ENCODE results near the gene SYDE2. TPM values are rescaled to one million over a fixed set of nuclear protein-coding genes. Genes with fewer than 3 reads are reported as not detected.

Gene SYDE2
- total RNA-seq, 1 donor from 2014 or later, result 13.1 TPM

GRCh38 chr1:85214654-85215053 lies 13.8 kb upstream of the SYDE2 start:
- H3K27me3 Mint-ChIP-seq (ENCODE audit: low read depth), result no peaks in the 10 kb centered on the region
- peaks cover 6% of the 10 kb centered on the region for H3K9me3 Mint-ChIP-seq (ENCODE audit: low read depth)
- TF ChIP-seq CTCF (IDR thresholded peaks at IDR 0.05), result no peak
- peaks cover 10% of the 10 kb centered on the region for H3K4me1 Mint-ChIP-seq (ENCODE audit: low read depth)
- DNase-seq (ENCODE audit: low spot score), result no peak
- no peak overlapping the region for H3K27ac Mint-ChIP-seq (ENCODE audit: unreplicated experiment)
- H3K36me3 Mint-ChIP-seq (ENCODE audit: low read depth), result no peaks in the 10 kb centered on the region
- H3K4me3 Mint-ChIP-seq (ENCODE audit: unreplicated experiment), result no peak overlapping the region

- TF ChIP-seq CTCF (IDR thresholded peaks at IDR 0.05), result no peak
- no peak for DNase-seq (ENCODE audit: low spot score)
- no peaks in the 10 kb centered on the region for H3K36me3 Mint-ChIP-seq (ENCODE audit: low read depth)
- H3K4me3 Mint-ChIP-seq (ENCODE audit: unreplicated experiment), result no peak overlapping the region
- H3K9me3 Mint-ChIP-seq (ENCODE audit: low read depth), result no peaks in the 10 kb centered on the region
- no peaks in the 10 kb centered on the region for H3K27me3 Mint-ChIP-seq (ENCODE audit: low read depth)
- no peak overlapping the region for H3K27ac Mint-ChIP-seq (ENCODE audit: unreplicated experiment)
- H3K4me1 Mint-ChIP-seq (ENCODE audit: low read depth), result peaks cover 16% of the 10 kb centered on the region
Measured at GRCh38 chr1:85208488-85208887, 7.7 kb upstream of the SYDE2 start.

- peak overlapping the region; percentile 59 for H3K27ac Mint-ChIP-seq (ENCODE audit: unreplicated experiment)
- no peaks in the 10 kb centered on the region for H3K9me3 Mint-ChIP-seq (ENCODE audit: low read depth)
- no peaks in the 10 kb centered on the region for H3K27me3 Mint-ChIP-seq (ENCODE audit: low read depth)
- no peak for TF ChIP-seq CTCF (IDR thresholded peaks at IDR 0.05)
- no peak overlapping the region for H3K4me3 Mint-ChIP-seq (ENCODE audit: unreplicated experiment)
- DNase-seq (ENCODE audit: low spot score), result no peak
- H3K4me1 Mint-ChIP-seq (ENCODE audit: low read depth), result peaks cover 47% of the 10 kb centered on the region
- no peaks in the 10 kb centered on the region for H3K36me3 Mint-ChIP-seq (ENCODE audit: low read depth)
Measured at GRCh38 chr1:85203573-85204171, 2.9 kb upstream of the SYDE2 start.

- no peaks in the 10 kb centered on the region for H3K36me3 Mint-ChIP-seq (ENCODE audit: low read depth)
- H3K27me3 Mint-ChIP-seq (ENCODE audit: low read depth), result no peaks in the 10 kb centered on the region
- H3K4me1 Mint-ChIP-seq (ENCODE audit: low read depth), result peaks cover 55% of the 10 kb centered on the region
- H3K4me3 Mint-ChIP-seq (ENCODE audit: unreplicated experiment), result no peak overlapping the region
- DNase-seq (ENCODE audit: low spot score), result no peak
- TF ChIP-seq CTCF (IDR thresholded peaks at IDR 0.05), result no peak
- H3K27ac Mint-ChIP-seq (ENCODE audit: unreplicated experiment), result peak overlapping the region; percentile 59
- no peaks in the 10 kb centered on the region for H3K9me3 Mint-ChIP-seq (ENCODE audit: low read depth)
Measured at GRCh38 chr1:85202864-85203255, 2.0 kb upstream of the SYDE2 start.

- H3K27me3 Mint-ChIP-seq (ENCODE audit: low read depth), result no peaks in the 10 kb centered on the region
Measured at GRCh38 chr1:85202092-85202863, 1.5 kb upstream of the SYDE2 start.

More at GRCh38 chr1:85202092-85202863, 1.5 kb upstream of the SYDE2 start:
- peak overlapping the region; percentile 95 for H3K4me3 Mint-ChIP-seq (ENCODE audit: unreplicated experiment)
- H3K36me3 Mint-ChIP-seq (ENCODE audit: low read depth), result no peaks in the 10 kb centered on the region
- peaks cover 59% of the 10 kb centered on the region for H3K4me1 Mint-ChIP-seq (ENCODE audit: low read depth)
- no peaks in the 10 kb centered on the region for H3K9me3 Mint-ChIP-seq (ENCODE audit: low read depth)
- DNase-seq (ENCODE audit: low spot score), result no peak
- H3K27ac Mint-ChIP-seq (ENCODE audit: unreplicated experiment), result peak overlapping the region; percentile 96
- TF ChIP-seq CTCF (IDR thresholded peaks at IDR 0.05), result no peak

Measured in chondrocyte (in vitro differentiated cells).